GM18951 (cell line): ENCODE results near the gene DEK.

Experiments
- POLR2A ChIP-seq: IDR thresholded peaks from 4 replicates; pipeline ENCODE4 v1.6.1; 2011; ENCODE audit warnings: mild to moderate bottlenecking; ENCODE audit not compliant: insufficient read length, insufficient read depth; ENCODE audit errors: extremely low read depth
- in situ Hi-C: fragments of 300-500 bp; cut with MboI; formaldehyde crosslinking; loops from one replicate; pipeline ENCODE4 v1.12.0; 2022; ENCODE audit warnings: low sequenced_read_pairs, mixed read lengths, inconsistent platforms; ENCODE audit not compliant: unreplicated experiment

Gene DEK

DNA sequence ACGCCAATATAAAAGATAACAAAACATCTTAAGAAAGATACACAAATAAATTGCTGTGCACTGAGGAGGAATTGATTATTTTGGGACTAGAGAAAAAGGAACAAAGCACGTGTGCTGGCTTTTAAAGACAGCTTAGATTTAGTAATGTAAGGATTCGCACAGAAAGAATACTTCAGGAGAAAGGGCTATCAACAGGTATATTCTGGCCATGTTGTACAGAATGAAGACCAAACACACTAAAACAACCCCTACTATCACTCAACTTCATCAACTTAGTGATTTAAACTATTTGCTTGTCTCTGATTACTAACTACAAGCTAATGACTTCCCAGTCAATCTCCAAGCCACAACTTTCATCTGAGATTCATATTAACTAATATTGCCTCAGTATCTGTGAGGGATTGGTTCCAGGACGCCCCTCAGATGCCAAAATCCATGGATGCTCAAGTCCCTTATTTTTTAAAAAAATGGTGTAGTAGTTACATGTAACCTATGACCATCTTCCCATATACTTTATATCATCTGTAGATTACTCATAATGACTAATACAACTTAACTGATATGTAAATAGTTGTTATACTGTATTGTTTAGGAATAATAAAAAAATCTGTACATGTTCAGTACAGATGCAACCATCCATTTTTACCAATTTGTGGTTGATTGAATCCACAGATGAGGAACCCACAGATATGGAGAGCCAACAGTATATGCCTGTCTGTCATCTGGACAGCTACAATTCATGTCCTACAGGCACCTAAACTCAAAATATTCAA is 4.5 kb downstream of the DEK start:
- in situ Hi-C loops, result no loop called here
- TF ChIP-seq POLR2A, result no peak

DNA sequence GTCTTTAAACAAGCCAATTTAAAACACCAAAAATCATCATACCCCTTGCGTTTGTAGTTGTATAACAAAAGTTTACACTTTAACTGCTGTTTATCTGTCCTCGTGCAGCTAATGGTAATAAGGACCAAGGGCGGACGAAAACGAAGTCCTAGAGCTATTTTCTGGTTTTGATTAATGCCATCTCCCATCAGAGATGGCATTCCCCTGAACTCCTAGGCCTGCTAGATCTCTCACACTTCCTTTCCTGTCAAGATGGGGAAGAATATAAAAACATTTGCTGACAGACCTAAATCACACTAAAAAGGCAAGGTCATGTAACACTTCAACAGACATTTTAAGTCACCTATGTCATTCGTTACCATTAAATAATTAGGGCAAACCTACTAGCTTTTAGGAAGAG is 9.5 kb downstream of the DEK start:
- in situ Hi-C loops, result no loop called here
- no peak for TF ChIP-seq POLR2A

DNA sequence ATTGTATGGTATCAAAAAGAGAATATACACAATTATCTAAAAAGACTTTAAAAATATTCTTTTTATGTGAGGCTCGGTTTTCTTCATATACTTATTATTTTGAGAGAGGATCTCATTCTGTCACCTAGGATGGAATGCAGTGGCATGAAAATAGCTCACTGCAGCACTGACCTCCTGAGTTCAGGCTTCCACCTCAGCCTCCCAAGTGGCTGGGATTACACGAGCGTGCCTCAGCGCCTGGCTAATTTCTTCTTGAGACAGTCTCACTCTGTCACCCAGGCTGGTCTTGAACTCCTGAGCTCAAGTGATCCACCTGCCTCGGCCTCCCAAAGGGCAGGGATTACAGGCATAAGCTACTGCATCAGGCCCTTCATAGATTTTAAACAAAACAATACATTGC is 10.7 kb downstream of the DEK start:
- no peak for TF ChIP-seq POLR2A
- in situ Hi-C loops, result no loop called here

DNA sequence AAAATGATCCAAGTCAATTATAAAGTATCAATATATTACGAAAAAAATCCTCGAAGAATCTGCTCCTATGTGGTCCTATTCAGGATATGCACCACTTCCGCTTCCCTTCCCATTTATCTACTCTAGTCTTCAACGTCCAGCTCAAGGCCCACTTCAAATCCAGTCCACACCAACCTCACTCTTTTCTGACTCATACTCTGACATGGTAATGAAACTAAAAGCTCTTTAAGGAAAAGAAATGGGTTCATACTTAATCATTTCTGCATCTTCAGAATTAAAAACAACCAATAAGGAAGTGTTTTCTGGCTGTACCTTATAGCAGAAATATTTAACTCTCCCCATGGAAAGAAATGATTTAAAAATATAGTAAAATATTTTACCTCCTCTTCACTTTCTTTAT is 15.1 kb downstream of the DEK start:
- TF ChIP-seq POLR2A, result no peak

DNA sequence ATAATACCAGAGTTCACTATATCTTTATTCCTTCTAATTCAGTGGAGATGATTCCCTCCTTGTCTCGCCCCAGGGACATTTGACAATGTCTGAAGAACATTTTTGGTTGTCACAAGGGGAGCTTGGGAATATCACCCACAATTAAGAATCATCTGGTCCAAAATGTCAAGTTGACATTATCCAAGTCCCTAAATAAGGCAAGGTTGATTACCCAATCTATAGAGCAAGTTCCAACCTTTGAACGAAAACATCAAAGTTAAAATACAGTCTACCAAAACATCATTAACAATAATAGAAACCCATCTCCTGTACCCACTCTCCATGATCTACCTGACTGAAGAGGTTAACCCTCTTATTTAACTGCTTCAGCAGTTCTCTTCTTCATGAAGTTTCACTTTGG is 15.6 kb downstream of the DEK start:
- TF ChIP-seq POLR2A, result no peak
- in situ Hi-C loops, result no loop called here

More for the DNA sequence above, 15.1 kb downstream of the DEK start:
- in situ Hi-C loops, result no loop called here

DNA sequence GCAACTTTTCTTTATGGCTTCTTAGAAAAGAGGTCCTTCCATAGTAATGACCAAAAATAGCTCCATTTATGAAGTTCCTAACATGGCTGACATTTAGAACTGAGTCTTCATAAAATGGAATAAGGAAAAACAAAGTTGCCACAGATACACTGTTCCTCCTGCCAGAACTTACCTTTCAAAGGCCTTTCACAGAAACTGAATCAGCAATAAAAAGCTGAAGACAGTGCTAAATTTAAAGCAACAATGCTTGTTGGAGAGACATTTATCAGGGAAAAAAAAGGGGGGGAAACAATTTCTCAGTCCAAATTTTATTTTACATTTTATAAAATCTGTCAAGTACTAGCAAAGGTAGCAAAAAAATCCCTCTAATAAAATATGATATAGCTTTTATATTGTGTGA is 17.3 kb downstream of the DEK start:
- no peak for TF ChIP-seq POLR2A
- in situ Hi-C loops, result no loop called here

GRCh38 chr6:18246205-18246604 is 18.1 kb downstream of the DEK start:
- in situ Hi-C loops, result no loop called here
- no peak for TF ChIP-seq POLR2A

DNA sequence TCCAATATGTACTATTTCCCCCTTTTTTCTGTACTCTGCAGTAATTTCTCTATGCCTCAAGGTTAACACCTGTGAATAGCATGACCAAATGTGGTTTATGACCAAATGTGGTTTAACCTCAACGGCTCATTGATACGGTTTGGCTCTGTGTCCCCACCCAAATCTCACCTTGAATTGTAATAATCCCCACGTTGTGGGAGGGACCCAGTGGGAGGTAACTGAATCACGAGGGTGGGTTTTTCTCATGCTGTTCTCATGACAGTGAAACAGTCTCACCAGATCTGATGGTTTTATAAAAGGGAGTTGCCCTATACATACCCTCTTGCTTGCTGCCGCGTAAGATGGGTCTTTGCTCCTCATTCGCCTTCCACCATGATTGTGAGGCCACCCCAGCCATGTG is 18.7 kb downstream of the DEK start:
- in situ Hi-C loops, result no loop called here
- TF ChIP-seq POLR2A, result no peak

GRCh38 chr6:18245079-18245478 is 19.3 kb downstream of the DEK start:
- TF ChIP-seq POLR2A, result no peak
- in situ Hi-C loops, result no loop called here

DNA sequence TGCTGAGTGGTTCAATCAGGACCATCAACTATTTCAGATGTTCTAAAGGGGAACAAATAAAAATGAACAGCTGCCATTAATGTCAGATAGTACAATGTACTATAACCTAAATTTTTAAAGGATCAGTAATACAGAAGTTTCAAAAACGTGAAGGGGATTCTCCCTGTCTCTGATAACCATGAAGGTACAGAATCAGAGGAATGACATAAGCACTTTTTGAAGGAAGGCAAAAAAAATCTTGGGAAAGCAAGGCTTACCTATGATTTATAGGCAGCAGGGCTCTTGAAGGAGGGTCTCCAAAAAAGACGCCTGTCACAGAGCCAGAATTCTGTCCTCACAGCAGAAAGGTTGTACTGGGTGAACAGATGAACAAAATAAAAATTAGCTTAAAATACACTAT is 20.1 kb downstream of the DEK start:
- in situ Hi-C loops, result no loop called here
- TF ChIP-seq POLR2A, result no peak

DNA sequence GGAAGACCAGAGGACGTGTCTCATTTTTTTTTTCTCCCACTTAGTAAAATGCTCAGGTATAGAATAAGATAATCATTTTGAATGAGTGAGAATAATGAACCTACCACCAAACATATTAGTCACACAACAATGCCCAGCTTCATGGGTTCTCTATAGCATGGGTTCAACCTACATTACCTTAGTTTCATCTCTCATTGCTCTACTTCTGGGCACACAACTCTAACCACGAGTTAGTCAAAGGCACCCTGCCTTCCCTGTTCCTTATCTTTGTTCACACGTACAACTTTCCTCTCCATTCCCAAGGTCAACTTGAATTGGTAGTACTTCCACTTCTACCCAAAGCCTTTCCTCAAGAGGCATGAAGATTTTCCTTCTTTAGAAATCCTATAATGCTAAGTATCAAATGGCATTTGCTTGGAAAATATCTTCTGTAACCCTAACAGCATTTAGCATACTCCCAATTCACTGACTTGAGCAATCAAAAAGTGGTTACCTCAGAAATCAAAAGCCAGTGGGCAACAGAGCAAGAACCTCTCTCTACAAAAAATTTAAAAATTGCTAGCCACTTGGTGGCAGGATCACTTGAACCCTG is 20.9 kb downstream of the DEK start:
- in situ Hi-C loops, result no loop called here
- TF ChIP-seq POLR2A, result no peak

DNA sequence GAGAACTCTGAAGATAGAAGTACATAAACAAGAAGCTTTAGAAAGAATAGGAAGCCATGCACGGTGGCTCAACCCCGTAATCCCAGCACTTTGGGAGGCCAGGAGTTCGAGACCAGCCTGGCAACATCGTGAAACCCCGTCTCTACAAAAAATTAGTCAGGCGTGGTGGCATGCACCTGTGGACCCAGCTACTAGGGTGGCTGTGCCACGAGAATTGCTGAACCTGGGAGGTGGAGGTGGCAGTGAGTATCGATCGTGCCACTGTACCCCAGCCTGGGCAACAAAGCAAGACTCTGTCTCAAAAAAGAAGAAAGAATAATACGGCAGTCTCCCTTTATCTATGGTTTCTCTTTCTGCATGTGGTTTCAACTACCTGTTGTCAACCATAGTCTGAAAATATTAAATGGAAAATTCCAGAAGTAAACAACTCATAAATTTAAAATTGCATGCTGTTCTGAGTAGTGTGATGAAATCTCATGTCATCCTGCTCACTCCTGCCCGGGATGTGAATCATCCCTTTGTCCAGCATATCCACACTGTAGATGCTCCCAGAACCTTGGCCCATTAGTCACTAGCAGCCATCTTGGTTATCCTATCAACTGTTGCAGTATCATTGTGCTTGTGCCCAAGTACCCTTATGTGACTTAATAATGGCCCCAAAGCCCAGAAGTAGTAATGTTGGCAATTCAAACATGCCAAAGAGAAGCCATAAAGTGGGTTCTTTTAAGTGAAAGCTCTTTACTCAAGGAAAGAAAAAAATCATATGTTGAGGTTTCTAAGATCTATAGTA is 22.1 kb downstream of the DEK start:
- no peak for TF ChIP-seq POLR2A
- in situ Hi-C loops, result no loop called here

DNA sequence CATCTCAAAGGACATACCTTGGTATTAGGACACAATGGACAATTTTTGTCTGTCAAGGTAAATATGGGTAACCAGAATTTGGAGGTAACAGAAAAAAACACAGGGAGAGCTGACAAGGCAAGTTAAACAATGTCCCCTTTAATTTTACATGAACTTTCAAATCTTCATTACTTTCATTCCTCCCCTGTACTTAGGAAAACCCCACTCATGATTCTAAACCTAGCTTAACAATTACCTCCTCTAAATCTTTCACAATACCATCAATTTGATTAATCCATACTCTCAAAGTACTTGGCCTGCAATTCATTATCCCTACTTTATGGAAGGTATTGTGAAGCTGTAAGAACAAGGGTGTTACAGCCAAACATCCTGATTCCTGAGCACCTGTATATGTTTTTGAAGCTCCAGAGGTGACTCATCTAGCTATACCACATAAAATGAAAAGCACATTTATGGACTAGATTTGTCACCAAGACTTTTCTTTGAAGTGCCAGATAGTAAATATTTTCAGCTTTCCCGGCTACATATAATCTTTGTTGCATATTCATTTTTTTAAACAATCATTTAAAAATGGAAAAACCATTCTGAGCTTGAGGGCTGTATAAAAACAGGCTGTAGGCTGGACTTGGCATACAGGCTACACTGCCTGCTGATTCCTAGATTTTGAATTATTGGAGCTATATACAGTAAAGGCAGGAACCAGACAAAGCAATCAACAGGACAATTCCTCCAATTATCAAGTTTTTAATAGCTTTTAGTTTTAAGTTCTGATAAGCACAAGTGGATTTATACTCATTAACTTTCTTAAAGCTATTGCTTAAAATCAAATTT is 22.9 kb downstream of the DEK start:
- TF ChIP-seq POLR2A, result no peak
- in situ Hi-C loops, result no loop called here
